Measurements from ENCODE around the gene CLMN.
A peak's percentile ranks its signal among the peaks of the same experiment; 100 is the strongest.

Gene CLMN, protein sequence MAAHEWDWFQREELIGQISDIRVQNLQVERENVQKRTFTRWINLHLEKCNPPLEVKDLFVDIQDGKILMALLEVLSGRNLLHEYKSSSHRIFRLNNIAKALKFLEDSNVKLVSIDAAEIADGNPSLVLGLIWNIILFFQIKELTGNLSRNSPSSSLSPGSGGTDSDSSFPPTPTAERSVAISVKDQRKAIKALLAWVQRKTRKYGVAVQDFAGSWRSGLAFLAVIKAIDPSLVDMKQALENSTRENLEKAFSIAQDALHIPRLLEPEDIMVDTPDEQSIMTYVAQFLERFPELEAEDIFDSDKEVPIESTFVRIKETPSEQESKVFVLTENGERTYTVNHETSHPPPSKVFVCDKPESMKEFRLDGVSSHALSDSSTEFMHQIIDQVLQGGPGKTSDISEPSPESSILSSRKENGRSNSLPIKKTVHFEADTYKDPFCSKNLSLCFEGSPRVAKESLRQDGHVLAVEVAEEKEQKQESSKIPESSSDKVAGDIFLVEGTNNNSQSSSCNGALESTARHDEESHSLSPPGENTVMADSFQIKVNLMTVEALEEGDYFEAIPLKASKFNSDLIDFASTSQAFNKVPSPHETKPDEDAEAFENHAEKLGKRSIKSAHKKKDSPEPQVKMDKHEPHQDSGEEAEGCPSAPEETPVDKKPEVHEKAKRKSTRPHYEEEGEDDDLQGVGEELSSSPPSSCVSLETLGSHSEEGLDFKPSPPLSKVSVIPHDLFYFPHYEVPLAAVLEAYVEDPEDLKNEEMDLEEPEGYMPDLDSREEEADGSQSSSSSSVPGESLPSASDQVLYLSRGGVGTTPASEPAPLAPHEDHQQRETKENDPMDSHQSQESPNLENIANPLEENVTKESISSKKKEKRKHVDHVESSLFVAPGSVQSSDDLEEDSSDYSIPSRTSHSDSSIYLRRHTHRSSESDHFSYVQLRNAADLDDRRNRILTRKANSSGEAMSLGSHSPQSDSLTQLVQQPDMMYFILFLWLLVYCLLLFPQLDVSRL

GRCh38 chr14:95319312-95320077, at the start of gene CLMN:
Gene CLMN, minus strand, starts transcription at chr14:95319908. Its CDS starts 116 bp downstream, at chr14:95319792.
- DNase-seq: peak; percentile 18

GRCh38 chr14:95365401-95365800, 45.7 kb upstream of the CLMN start:
- no peak for DNase-seq

DNA sequence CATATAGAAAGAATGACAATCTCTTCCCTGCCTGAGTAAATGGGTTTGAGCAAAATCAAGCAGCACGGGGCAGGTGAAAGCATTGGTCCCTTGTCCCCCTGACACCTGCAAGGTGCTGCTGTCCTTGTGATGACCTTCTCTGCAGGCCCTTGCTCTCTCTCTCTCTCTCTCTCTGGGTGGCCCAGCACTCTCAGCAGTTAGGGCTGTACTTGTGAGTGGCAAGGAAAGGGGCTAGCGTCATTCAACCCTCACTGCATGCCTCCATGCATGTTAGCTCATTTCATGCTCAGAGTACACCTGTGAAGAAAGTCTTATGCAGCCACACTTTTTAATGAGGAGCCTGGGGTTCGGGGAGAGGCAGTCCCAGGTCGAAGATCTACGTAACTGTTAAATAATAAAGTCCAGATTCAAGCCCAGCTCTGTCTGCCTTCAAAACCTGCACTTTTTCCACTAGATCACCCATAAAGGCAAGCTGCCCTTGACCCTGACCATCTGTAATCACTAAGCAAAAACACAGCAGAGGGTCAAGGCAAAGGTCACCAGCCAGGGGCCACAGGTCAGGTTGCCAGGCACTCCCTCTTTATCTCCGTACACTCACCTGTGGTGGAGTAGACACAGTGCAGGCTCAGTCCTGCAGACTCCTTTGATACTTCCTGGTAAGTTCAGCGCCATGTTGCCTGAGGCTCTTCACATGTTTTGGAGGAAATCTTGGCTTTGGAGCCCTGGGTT, 44.9 kb upstream of the CLMN start:
- DNase-seq: no peak

GRCh38 chr14:95363468-95363954, 43.8 kb upstream of the CLMN start:
- no peak for DNase-seq

DNA sequence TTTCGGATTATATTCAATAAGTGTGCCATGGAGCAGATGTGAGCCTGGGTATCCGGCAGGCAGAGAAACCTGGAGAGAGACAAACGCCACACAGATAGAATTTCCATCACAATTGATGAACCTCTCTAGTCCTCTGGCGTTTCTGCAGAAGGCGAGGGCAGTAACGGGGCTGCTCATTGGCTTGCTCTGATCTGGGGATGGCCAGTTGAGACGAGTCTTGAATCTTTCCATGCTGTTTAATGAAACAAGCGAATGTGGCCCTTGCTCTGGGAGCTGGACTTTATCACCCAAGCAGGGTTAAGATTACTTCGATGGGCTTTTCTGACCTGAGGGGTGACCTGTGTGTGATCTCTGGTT, 42.4 kb upstream of the CLMN start:
- no peak for DNase-seq

GRCh38 chr14:95361373-95362137, 41.8 kb upstream of the CLMN start:
- DNase-seq: peak; percentile 13

DNA sequence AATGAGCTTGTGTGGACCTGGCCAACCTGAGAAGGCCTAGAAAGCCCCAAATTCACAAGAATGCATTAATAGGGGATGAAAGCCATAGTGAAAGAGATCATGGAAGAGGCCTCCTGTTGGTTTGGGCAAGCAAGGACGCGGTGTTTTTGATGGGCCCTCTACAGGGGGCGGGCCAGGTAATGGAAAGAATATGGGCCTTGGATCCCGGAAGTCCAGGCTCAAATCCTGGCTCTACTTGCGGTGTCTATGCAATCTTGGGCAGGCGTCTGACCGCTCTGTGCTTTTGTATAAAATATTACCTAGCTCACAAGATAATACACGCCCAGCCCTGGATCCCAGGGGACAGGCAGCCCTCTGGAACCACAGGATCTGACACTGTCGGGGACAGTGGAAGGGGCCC, 41.1 kb upstream of the CLMN start:
- no peak for DNase-seq

DNA sequence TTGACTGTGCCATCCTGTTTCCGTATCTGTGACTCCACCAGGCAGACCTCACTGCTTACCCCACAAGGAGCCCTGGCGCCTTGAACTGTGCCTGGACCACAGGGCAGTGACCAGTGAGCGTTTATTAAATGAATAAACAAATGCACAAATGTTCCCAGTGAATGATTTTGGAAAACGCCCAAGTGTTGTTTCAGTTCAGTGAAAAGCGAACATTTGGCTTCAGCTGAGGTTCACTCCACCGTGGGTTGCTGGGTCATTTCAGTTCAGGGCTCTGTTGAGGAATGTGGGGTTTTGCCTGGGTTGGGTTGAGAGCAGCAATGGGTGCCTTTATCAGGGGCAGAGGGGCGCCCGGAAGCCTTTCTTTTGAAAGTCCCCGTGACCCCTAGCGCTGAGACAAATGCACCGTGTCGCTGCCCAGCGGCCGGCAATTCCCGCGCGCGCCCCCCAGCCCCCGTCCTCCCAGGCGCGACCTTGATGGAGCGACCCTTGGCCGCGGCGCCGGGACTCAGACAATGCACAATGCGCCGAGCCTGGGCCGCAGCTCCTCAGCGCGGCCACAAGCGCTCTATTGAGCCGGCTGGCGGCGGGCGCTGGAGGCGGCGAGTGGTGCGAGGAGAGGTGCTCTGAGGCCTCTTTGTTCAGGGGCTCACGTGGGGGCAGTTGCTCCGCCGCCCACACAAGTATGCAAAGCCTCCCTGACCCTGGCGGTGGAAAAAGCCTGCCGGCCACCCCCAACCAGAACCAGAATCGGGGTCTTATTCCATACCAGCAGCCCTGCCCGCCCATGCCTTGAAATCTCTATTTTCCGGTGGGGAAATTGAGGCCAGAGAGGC, 40.5 kb upstream of the CLMN start:
- no peak for DNase-seq

DNA sequence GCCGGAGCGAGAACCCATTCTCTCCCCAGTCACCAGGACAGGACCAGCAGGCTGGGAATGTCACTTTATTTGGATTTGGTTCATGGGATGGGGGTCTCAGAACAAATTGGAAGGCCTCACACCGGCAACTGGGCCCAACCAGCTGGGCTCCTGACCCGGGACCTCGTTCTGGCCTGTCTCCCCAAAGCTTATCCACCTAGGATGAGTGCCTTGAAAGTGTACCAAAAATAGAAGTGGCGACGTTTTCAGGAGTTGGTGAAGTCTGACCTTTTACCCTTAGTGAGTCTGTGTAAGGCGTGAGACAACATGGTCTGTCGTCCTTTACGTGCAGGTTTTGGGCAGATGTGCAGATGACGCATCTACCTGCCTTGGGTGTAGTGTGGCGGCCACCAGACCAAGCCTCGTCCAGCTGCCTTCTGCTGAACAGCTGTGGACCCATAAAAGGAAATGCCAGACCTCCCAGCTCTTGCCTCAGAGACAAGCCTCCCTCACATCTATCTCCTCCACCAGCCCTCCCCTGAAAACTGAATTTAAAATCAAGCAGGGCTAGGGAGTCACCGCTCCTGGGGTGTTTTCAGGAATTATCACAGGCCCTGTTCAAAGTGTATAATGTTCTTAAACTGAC, 36.6 kb upstream of the CLMN start:
- DNase-seq: no peak

DNA sequence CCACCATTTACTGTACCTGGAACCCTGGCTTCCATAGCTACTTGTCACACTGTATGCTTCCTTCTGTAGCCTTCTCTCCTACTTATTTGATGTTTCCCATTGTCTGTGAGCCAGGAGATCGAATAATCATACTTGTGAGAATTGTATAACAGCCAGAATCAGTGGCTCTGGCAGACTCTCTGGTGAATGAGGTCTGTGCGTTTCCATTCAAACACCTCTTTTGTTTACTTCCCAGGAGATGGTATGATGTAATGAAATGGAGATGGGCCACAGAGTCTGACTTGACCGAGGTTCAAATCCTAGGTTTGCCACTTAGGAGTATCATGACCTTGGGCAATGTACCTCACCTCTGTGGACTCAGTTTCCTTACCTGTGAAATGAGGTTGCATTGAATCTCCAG, 35.7 kb upstream of the CLMN start:
- DNase-seq: no peak

DNA sequence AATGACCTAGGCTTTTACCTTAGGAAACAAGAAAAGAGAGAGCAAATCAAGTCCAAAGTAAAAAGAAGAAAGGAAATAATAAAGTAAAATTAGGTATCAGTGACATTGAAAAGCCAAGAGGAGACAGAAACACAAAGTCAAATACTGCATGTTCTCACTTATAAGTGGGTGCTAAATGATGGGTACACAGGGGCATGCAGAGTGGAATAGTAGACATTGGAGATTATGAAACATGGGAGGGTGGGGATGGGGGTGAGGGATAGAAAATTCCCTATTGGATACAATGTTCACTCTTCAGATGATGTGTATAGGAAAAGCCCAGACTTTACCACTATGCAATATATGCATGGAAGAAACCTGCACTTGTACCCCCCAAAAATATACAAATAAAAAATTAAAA, 35.1 kb upstream of the CLMN start:
- DNase-seq: no peak

DNA sequence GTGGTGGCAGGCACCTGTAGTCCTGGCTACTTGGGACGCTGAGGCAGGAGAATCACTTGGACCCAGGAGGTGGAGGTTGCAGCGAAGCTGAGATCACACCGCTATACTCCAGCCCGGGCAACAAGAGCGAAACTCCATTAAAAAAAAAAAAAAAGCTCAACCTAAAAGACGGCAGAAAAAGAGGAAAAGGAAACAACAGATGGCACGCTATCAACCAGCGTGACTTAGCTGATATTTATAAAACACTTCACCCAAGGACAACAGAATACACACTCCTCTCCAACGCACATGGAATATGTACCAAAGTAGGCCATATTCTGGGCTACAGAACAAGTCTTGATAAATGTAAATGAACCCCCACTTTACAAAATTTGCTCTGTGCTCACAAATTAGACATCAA, 34.0 kb upstream of the CLMN start:
- DNase-seq: no peak

GRCh38 chr14:95353007-95353406, 33.3 kb upstream of the CLMN start:
- DNase-seq: no peak

DNA sequence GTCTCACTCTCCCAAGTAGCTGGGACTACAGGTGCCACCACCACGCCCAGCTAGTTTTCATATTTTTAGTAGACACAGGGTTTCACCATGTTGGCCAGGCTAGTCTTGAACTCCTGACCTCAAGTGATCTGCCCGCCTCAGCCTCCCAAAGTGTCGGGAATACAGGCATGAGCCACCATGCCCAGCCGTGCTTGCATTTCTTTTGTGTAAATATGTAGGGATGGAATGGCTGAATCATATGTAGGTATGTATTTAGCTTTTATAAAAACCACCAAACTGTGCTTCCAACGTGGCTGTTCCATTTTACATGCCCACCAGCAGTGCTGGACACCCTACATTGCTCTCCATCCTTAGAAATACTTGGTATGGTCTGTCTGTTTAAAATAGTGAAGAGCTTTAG, 32.8 kb upstream of the CLMN start:
- DNase-seq: no peak

DNA sequence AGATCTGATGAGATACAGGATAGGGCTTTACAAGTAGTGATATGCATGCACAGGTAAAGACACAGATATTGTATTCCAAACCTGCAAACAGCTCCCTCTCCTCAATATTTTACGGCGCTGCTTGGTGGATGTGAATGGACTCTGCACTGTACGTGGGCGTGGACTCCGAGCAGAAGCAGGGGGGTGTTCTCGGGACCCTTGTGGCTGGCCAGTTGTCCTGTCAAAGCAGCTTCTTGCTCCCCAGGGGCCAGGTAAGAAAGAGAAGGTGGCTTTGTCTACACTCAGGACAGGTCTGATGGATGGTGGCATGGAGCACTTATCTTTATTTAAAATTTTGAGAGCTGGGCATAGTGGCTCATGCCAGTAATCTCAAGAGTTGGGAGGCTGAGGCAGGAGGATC, 29.5 kb upstream of the CLMN start:
- no peak for DNase-seq

- no peak for DNase-seq
These were observed 28.8 kb upstream of the CLMN start for GRCh38 chr14:95348395-95349080.

GRCh38 chr14:95346820-95347219, 27.1 kb upstream of the CLMN start:
- peak; percentile 28 for DNase-seq

GRCh38 chr14:95346266-95346665, 26.6 kb upstream of the CLMN start:
- DNase-seq: no peak

- DNase-seq: no peak
These were observed 25.3 kb upstream of the CLMN start for GRCh38 chr14:95345032-95345431.
